Activated naive CD8-positive, alpha-beta T cell treated with anti-CD3 and anti-CD28 coated beads, Interleukin-2, amount 50 U/mL, for 24 hours (primary cell): ENCODE data around the gene ADCY5.

Source experiments
- ATAC-seq: fragments of 150-1000 bp; cut with Tn5 transposase; one replicate; pipeline ENCODE4 v1.10.0; 2021
- DNase-seq: peaks from one replicate; pipeline ENCODE4 v3.0.0; 2021
- H3K27ac Mint-ChIP-seq: one replicate; pipeline ENCODE4 v1.8.0; 2021; ENCODE audit warnings: mild to moderate bottlenecking, mixed read lengths
- H3K27me3 Mint-ChIP-seq: one replicate; pipeline ENCODE4 v1.8.0; 2021; ENCODE audit warnings: mixed read lengths
- H3K36me3 Mint-ChIP-seq: one replicate; pipeline ENCODE4 v1.8.0; 2021; ENCODE audit warnings: low read depth, mixed read lengths
- H3K4me1 Mint-ChIP-seq: one replicate; pipeline ENCODE4 v1.8.0; 2021; ENCODE audit warnings: mixed read lengths
- H3K4me3 Mint-ChIP-seq: one replicate; pipeline ENCODE4 v1.8.0; 2021; ENCODE audit warnings: mild to moderate bottlenecking, moderate library complexity, mixed read lengths
- H3K9me3 Mint-ChIP-seq: one replicate; pipeline ENCODE4 v1.8.0; 2021; ENCODE audit warnings: mixed read lengths

ADCY5 gene

DNA sequence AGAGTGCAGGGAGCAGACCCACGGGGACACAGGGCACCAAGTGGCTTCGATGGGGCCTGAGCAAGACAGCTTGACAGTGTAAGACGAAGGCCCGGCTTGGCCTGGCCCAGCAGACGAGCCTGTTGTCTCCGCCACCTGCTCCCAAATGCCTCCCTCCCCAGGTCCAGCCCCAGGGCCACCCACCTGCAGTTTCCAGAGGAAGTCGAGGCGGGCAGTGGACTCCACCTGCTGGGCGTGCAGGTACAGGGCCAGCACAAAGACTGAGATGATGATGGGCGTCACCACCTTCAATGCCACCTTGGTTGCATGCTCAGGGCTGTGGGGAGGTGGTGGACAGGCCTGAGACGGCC, 153.0 kb downstream of the ADCY5 start:
- no peaks in the 10 kb centered on the region for H3K36me3 Mint-ChIP-seq
- no peak overlapping the region for H3K27ac Mint-ChIP-seq
- no peak for ATAC-seq
- no peak for DNase-seq
- no peaks in the 10 kb centered on the region for H3K9me3 Mint-ChIP-seq
- H3K4me1 Mint-ChIP-seq, result no peaks in the 10 kb centered on the region
- H3K4me3 Mint-ChIP-seq, result no peak overlapping the region
- H3K27me3 Mint-ChIP-seq, result no peaks in the 10 kb centered on the region

DNA sequence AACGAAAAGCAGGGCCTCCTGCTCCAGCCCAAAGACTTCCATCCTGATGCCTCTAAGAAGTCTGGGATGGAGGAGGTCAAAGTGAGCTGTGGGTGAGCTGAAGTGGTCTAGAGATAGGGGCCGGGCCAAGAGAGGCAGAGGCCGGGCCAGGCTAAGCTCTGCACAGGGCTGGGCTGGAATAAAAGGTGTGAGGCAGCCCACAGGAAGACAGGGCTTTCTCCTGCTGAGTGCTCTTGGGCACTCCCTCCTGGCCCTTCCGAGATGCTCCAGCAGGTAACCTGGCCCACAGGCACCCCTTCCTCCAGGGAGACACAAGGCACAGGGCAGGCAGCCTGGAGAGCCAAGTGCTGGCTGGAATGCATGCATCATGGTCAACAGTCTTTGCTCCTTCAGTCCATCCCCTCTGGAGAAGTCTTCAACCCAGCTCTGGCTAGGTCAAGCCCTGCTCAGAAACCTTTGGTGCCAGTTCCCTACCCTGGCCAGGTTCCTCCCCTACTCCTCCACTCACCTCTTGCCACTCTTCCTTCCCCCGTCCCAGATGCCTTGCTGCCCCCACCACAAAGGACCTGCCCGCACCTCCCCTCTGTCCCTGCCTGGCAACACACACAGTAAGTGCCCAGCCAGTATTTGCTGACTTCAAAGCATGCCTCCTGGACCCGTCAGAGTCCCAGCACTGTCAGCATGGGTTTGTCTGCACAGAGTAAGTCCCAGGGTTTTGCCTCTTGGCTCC, 153.6 kb downstream of the ADCY5 start:
- ATAC-seq (no peak), DNase-seq (no peak)
- Mint-ChIP-seq H3K36me3 (no peaks in the 10 kb centered on the region), H3K4me1 (no peaks in the 10 kb centered on the region), H3K27me3 (no peaks in the 10 kb centered on the region), H3K27ac (no peak overlapping the region), H3K9me3 (no peaks in the 10 kb centered on the region), H3K4me3 (no peak overlapping the region)

DNA sequence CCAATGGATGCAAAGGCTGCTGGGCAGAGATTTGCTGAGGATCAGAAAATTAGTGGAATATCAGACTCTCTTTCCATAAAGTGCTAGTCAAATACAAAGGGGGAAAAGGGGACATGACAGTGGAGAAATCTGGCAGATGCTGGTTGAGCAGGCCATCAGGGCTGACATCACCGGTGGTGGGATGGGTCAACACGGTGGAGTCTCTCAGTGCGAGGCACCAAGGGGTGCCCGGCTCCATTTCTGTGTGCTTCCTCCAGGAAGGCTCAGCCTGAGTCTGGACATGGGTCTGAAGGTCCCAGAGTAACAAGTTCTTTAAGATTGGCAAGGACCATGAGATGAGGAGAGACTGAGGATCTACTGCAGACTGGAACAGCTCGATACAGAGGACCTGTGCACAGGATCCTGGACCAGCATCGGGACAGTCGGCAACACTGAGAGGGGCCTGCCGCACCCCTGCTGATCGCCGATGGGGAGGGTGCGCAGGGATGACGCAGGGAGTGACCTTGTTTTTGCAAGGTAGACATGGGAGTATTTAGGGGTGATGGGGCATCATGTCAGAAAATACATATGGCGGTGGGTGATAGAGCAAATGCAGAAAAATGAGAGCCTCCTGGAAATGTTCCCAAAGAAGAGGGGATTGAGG, 154.5 kb downstream of the ADCY5 start:
- Mint-ChIP-seq H3K9me3 (no peaks in the 10 kb centered on the region), H3K27ac (no peak overlapping the region), H3K36me3 (no peaks in the 10 kb centered on the region), H3K27me3 (no peaks in the 10 kb centered on the region), H3K4me3 (no peak overlapping the region), H3K4me1 (no peaks in the 10 kb centered on the region)
- DNase-seq, result no peak
- ATAC-seq, result no peak

DNA sequence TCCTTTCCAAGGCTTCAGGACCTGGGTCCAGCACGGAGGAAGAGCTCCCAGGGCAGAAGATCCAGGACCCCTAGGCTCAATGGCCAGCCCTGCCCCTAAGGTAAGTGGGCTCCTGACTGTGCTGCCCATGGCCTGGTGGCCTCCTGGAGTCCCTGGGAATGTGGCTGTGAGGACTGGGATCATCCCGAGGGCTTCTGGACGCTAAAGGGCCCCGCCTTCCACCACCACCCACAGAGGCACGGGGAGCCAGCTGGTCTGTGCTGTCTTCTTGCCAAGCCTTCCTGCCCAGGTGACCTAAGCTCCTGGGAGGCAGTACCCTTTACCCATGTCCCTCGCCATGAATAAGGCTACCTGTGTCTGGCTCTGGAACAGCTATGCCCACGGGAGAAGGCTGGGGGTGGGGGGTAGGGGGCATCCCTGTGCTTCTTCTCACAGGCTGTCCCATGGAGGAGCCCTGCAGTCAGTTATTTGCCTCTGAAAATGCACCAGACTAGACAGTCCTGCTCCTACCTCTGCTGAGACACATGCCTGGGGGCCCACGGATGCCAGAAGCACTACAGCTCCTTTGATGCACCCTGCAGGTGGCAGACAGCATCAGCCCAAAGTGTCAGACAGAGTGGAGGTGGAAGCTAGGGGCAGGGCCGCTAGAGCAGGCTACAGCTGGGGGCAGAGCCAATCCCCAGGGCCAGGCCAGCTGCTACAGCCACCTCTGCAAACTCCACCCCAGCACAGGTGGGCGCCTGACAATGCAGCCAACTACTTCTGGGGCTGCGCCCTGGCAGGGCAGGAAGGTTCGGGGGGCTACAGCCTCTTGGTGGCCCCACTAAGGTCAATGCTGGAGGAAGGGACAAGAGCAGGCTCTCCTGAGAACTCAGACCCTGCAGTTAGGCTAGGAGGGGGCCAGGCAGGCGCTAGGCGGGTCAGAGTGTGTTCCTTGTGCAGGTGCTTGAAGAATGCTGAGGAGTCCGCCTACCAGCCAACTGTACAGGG, 156.3 kb downstream of the ADCY5 start:
- H3K4me3 Mint-ChIP-seq, result no peak overlapping the region
- no peak overlapping the region for H3K27ac Mint-ChIP-seq
- no peak for DNase-seq
- no peaks in the 10 kb centered on the region for H3K4me1 Mint-ChIP-seq
- ATAC-seq, result no peak
- H3K36me3 Mint-ChIP-seq, result no peaks in the 10 kb centered on the region
- no peaks in the 10 kb centered on the region for H3K9me3 Mint-ChIP-seq
- no peaks in the 10 kb centered on the region for H3K27me3 Mint-ChIP-seq

DNA sequence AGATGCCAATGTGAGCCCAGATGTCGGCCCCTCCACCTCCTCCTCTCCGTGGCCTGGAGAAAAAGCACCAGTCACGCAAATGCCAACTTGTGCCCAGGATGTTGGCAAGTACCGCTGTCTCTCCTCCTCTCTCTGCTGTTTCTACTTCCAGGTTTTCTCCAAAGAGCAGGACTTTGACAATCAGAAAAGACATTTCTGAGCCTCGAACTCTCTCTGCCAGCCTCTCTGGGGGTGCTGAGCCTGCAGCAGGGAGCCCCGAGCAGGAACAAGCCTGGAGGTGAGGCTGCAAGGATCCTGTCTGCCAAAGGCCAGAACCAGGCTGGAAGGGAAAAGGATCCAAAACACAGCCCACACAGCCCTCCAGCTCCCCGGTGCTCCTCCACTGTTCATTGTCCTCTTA, 157.5 kb downstream of the ADCY5 start:
- ATAC-seq, result no peak
- H3K27ac Mint-ChIP-seq, result no peak overlapping the region
- H3K36me3 Mint-ChIP-seq, result no peaks in the 10 kb centered on the region
- H3K4me3 Mint-ChIP-seq, result no peak overlapping the region
- H3K9me3 Mint-ChIP-seq, result no peaks in the 10 kb centered on the region
- H3K4me1 Mint-ChIP-seq, result no peaks in the 10 kb centered on the region
- no peaks in the 10 kb centered on the region for H3K27me3 Mint-ChIP-seq
- DNase-seq, result no peak

DNA sequence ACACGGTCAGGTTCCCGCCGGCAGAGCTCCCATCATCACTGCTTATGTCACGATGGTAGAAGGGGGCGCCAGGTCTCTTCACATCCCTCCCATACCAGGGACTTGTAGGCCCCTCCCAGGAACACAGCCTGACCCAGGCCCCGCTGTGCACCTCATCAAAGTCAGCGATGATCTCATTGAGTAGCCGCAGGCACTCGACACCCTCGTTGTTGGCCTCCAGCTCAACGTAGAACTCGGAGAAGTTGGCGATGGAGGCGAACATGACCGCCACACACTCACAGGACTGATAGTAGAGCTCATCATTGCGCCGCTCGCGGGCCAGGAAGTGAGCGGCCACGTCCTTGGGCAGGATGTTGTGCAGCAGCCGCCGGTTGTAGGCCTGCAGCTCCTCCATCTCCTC, 157.9 kb downstream of the ADCY5 start:
- H3K4me3 Mint-ChIP-seq, result no peak overlapping the region
- no peaks in the 10 kb centered on the region for H3K36me3 Mint-ChIP-seq
- H3K9me3 Mint-ChIP-seq, result no peaks in the 10 kb centered on the region
- DNase-seq, result no peak
- H3K4me1 Mint-ChIP-seq, result no peaks in the 10 kb centered on the region
- H3K27ac Mint-ChIP-seq, result no peak overlapping the region
- no peaks in the 10 kb centered on the region for H3K27me3 Mint-ChIP-seq
- ATAC-seq, result no peak

DNA sequence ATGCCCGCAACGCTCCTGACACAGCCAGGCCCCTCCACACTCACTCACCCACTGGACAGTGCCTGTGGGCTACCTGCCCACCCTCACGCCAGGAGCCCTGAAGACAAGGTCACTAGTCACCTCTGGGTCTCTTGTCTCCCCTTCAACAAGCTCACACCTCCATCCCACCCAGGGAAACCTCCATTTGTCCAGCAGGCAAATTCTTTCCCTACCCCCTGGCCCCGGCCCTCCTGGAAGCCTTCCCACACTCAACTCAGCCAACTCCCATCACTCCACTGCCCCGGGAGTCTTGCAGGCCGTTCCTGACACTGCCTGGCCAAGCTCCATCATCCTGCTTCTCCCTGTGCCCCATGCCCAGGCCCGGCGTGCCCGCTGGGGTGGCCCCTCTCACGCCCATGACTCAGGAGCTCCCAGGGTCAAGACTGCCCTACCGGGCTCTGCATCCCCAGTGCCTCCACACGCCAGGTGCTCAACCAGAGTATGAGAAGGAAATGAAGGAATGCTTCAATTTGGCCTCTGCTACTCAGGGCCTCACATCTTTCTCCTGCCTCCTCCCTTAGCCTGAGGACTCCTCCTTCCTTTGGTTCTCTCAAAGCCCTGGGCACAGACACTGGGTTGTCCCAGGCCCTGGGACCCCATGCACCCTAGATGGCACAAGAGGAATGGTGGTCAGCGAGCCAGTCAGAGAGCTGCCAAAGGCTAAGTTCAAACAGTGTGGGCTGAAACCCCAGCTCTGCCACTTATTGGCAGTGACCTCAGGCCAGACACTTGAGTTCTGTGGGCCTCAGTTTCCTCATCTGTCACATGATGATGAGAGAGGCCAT, 158.6 kb downstream of the ADCY5 start:
- Mint-ChIP-seq H3K4me3 (no peak overlapping the region), H3K9me3 (no peaks in the 10 kb centered on the region), H3K36me3 (no peaks in the 10 kb centered on the region), H3K4me1 (no peaks in the 10 kb centered on the region), H3K27ac (no peak overlapping the region), H3K27me3 (no peaks in the 10 kb centered on the region)
- DNase-seq, result no peak
- ATAC-seq, result no peak

DNA sequence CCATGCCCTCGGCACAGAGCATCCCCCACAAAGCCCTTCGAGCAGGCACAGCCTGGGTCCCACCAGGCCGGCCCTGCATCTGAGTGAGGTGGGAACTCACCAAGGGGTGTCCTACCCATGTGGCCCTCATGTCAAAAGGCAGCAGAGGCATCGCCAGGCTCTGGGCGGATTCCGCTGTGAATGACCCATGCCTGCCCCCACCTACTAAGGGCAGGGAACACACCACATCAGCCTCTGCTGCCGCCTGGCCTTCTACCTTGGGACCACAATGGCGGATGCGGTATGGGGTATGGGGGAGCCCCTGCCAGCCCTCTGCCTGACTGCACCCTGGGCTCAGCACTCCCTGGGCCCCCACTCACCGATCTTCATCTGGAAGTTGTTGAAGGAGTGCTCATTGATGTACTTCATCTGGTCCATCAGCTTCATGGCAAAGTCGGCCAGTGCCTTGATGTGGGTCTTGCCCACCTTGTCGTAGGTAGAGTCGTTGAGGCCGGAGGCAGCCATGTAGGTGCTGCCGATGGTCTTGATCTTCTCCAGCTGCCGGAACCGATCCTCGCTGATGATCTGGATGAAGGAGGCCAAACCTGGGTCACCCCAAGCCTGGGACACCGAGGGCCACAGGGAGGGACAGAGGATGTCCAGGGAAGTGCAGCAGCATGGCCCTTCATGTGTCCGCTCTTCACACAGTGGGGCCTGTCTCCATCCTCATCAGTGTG, 159.3 kb downstream of the ADCY5 start:
- Mint-ChIP-seq H3K4me1 (no peaks in the 10 kb centered on the region), H3K27me3 (no peaks in the 10 kb centered on the region), H3K27ac (no peak overlapping the region), H3K9me3 (no peaks in the 10 kb centered on the region), H3K4me3 (no peak overlapping the region), H3K36me3 (no peaks in the 10 kb centered on the region)
- DNase-seq, result no peak
- ATAC-seq, result no peak

DNA sequence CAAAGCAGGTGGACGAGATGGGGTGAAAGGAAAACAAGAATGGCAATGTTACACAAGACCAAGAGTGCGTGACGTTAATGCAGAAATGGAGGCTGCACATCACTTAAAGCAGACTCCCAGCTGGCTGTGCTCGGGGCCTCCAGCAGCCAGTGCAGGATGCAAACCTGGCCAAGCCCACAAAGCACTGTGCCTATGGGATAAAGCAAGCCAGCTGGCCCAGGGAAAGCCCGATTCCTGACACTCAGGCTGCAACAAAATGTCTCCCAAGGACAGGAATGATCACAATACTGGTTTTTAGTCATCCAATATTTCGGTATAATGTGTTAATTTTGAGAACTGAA, 161.0 kb downstream of the ADCY5 start:
- Mint-ChIP-seq H3K9me3 (no peaks in the 10 kb centered on the region), H3K36me3 (no peaks in the 10 kb centered on the region), H3K4me3 (no peak overlapping the region), H3K27ac (no peak overlapping the region), H3K27me3 (no peaks in the 10 kb centered on the region), H3K4me1 (no peaks in the 10 kb centered on the region)
- no peak for DNase-seq
- ATAC-seq, result no peak

DNA sequence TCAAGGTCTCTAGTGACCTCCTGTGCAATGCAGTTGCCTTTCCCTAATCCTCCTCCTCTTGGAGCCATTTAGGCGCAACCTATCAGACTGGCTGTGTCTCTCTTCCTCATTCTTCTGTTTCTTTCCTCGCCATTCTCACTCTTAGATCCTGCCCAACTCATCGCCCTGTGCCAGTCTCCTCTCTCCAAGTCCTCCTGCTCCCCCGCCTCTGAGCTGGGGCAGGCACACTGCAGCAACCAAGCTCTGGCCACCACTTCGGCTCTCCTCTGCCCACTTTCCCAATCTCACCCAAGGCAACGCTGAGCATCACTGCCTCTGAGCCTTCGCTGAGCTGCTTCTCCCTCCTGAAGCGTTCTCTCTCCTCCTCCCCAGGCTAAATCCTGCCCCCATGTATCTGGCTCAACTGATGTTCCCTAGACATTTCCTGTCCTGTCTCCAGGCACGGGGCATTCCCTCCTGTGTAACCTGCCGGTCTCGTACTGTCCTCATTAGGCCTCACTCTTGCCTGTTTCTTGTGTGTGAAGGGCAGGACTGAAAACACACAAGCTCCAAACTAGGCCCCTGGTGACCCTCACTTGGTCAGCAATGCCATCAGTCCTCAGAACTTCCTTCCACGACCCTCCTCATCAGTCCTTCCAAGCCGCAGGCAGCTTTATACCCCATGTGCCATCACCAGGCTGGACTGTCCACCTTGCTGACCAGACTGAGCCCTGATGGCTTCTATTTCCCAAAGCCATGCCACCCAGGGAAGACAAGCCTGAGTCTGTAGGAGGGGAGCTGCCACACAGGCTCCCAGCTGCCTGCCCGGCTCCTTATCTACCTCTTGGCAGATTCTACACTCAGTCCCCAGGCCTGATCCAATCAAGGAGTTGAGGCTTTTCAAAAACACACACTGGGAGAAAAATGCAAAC, 161.6 kb downstream of the ADCY5 start:
- H3K9me3 Mint-ChIP-seq, result no peaks in the 10 kb centered on the region
- H3K4me1 Mint-ChIP-seq, result no peaks in the 10 kb centered on the region
- H3K36me3 Mint-ChIP-seq, result no peaks in the 10 kb centered on the region
- no peak for ATAC-seq
- no peak overlapping the region for H3K27ac Mint-ChIP-seq
- DNase-seq, result no peak
- H3K4me3 Mint-ChIP-seq, result no peak overlapping the region
- no peaks in the 10 kb centered on the region for H3K27me3 Mint-ChIP-seq

DNA sequence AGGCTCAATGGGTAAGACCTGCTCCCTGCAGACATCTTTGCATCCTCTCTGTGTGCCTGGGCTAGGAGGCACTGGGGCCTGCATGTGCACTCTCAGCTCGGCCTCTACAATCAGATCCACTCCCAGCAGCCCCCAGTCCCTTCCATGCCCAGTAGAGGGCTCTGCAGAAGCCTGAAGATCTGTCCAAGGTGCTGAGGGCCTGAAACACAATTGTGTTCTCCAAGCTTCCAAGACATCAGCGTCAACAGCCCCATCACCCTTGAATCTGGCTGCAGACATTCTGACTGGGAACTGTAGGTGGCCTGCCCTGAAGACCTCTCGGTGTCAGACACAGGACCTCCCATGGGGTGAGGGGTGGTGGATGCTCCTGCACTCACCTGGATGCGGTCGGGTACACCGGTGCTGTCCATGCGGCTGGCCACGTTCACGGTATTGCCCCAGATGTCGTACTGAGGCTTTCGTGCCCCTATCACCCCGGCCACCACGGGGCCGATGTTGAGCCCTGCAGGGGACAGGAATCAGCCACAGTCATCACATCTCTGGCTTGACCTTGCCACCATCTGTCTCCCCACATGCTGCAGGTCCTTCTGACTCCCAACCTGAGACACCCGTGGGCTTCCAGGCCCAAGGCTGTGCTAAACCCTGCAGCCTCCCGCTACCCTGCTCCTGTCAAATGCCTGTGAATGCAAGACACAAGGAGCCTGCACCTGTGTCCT, 162.4 kb downstream of the ADCY5 start:
- H3K36me3 Mint-ChIP-seq, result no peaks in the 10 kb centered on the region
- peak; percentile 73 for ATAC-seq
- H3K4me1 Mint-ChIP-seq, result no peaks in the 10 kb centered on the region
- H3K27me3 Mint-ChIP-seq, result no peaks in the 10 kb centered on the region
- DNase-seq, result peak; percentile 38
- no peak overlapping the region for H3K27ac Mint-ChIP-seq
- no peak overlapping the region for H3K4me3 Mint-ChIP-seq
- H3K9me3 Mint-ChIP-seq, result no peaks in the 10 kb centered on the region

DNA sequence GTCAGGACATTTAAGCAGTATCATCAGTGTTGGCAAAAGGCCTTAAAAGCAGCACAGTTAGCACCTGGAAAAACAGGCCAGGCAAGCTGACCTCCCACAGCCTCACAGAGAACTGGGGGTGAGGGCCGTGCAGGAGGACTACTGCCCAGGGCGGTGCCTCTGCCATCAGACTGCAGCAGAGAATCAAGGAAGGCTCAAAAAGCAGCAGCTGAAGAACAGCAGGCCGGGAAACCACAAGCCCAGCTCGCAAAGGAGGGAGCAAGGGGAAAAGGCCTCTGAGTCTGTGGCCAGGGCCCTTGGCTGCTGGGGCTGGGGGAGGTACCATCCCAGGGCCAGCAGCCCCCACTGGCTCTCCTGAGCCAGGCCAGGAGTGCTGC, 163.0 kb downstream of the ADCY5 start:
- ATAC-seq (no peak), DNase-seq (no peak)
- no peak overlapping the region for H3K27ac Mint-ChIP-seq
- H3K4me3 Mint-ChIP-seq, result no peak overlapping the region
- no peaks in the 10 kb centered on the region for H3K4me1 Mint-ChIP-seq
- H3K27me3 Mint-ChIP-seq, result no peaks in the 10 kb centered on the region
- no peaks in the 10 kb centered on the region for H3K36me3 Mint-ChIP-seq
- no peaks in the 10 kb centered on the region for H3K9me3 Mint-ChIP-seq

DNA sequence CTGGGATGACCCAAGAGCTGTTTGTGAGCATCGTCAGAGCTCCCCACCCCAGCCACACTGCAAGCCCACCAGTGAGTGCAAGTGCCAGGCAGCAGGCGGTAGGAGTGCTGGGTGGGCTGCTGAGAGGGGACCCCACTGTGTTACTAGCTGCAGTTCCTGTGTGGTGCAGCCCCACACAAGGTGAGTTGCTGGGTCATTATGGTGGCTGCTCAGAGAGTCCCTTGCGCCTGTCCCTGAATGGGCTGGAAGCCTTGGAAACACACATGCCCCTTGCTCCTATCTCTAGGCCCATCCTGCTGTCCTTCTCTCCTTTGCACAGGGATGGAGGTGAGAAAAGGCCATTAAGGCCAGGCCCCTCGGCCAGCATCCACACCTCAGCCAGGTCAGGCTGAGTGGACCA, 163.4 kb downstream of the ADCY5 start:
- ATAC-seq, result no peak
- no peak overlapping the region for H3K4me3 Mint-ChIP-seq
- no peaks in the 10 kb centered on the region for H3K27me3 Mint-ChIP-seq
- H3K4me1 Mint-ChIP-seq, result no peaks in the 10 kb centered on the region
- H3K36me3 Mint-ChIP-seq, result no peaks in the 10 kb centered on the region
- H3K9me3 Mint-ChIP-seq, result no peaks in the 10 kb centered on the region
- no peak for DNase-seq
- H3K27ac Mint-ChIP-seq, result no peak overlapping the region
